Measurements from ENCODE around the gene BZW2.
"Not testable (repeated sequence)": the region's sequence is repeated elsewhere in the genome, so short reads cannot be mapped to it uniquely, and the experiment has no call there.

The BZW2 gene

GRCh38 chr7:16646472-16647072, 591 bp downstream of the BZW2 start:
- DNase-seq, result peak; percentile 33

GRCh38 chr7:16647435-16647960, 1.5 kb downstream of the BZW2 start:
- no peak for DNase-seq

GRCh38 chr7:16648551-16648950, 2.6 kb downstream of the BZW2 start:
- DNase-seq, result no peak

GRCh38 chr7:16649196-16649595, 3.2 kb downstream of the BZW2 start:
- DNase-seq, result no peak

- DNase-seq, result no peak
Observed at GRCh38 chr7:16650266-16650665, 4.3 kb downstream of the BZW2 start.

- DNase-seq, result no peak
Observed at GRCh38 chr7:16651396-16652239, 5.6 kb downstream of the BZW2 start.

- DNase-seq, result no peak
Observed at GRCh38 chr7:16652240-16652583, 6.2 kb downstream of the BZW2 start.

GRCh38 chr7:16652888-16653287, 6.9 kb downstream of the BZW2 start:
- DNase-seq, result no peak

GRCh38 chr7:16655394-16655793, 9.4 kb downstream of the BZW2 start:
- no peak for DNase-seq

- no peak for DNase-seq
Observed at GRCh38 chr7:16656141-16656540, 10.2 kb downstream of the BZW2 start.

GRCh38 chr7:16657656-16658279, 11.8 kb downstream of the BZW2 start:
- no peak for DNase-seq

GRCh38 chr7:16659854-16660497, 14.0 kb downstream of the BZW2 start:
- DNase-seq, result not testable (repeated sequence)

- no peak for DNase-seq
Observed at GRCh38 chr7:16660702-16661464, 14.9 kb downstream of the BZW2 start.

GRCh38 chr7:16661924-16662323, 15.9 kb downstream of the BZW2 start:
- DNase-seq, result no peak

GRCh38 chr7:16667355-16667754, 21.4 kb downstream of the BZW2 start:
- DNase-seq, result no peak

GRCh38 chr7:16668049-16668858, 22.3 kb downstream of the BZW2 start:
- no peak for DNase-seq

- no peak for DNase-seq
Observed at GRCh38 chr7:16668978-16669377, 23.0 kb downstream of the BZW2 start.

- DNase-seq, result no peak
Observed at GRCh38 chr7:16669581-16669980, 23.6 kb downstream of the BZW2 start.

- no peak for DNase-seq
Observed at GRCh38 chr7:16670021-16670420, 24.0 kb downstream of the BZW2 start.

- DNase-seq, result no peak
Observed at GRCh38 chr7:16670731-16671344, 24.9 kb downstream of the BZW2 start.

GRCh38 chr7:16671811-16672210, 25.8 kb downstream of the BZW2 start:
- no peak for DNase-seq

All from stimulated activated CD4-positive, alpha-beta T cell treated with anti-CD3 and anti-CD28 coated beads, Interleukin-15, amount 100 ng/mL, for 24 hours (primary cell).